Neuronal stem cell (in vitro differentiated cells): ENCODE data around the gene TOX2.

Experiments used
- DNase-seq: peaks from one replicate; pipeline ENCODE4 v3.0.0-alpha.2; 2013; ENCODE audit warnings: low spot score
- H2AFZ ChIP-seq: one replicate; pipeline ENCODE4 v1.6.1; 2013; ENCODE audit warnings: mild to moderate bottlenecking, low read length, inconsistent platforms
- H2AK5ac ChIP-seq: 2 replicates; pipeline ENCODE4 v1.6.1; 2013; ENCODE audit warnings: low read depth, mild to moderate bottlenecking, inconsistent platforms, low read length, moderate library complexity, mixed read lengths
- H2BK120ac ChIP-seq: 2 replicates; pipeline ENCODE4 v1.6.1; 2013; ENCODE audit warnings: low read depth, mild to moderate bottlenecking, inconsistent platforms, low read length, moderate library complexity, mixed read lengths
- H2BK12ac ChIP-seq: one replicate; pipeline ENCODE4 v1.6.1; 2013; ENCODE audit warnings: low read length, inconsistent platforms
- H2BK15ac ChIP-seq: 2 replicates; pipeline ENCODE4 v1.6.1; 2013; ENCODE audit warnings: mild to moderate bottlenecking, low read length, inconsistent platforms, mixed read lengths
- H2BK5ac ChIP-seq: one replicate; pipeline ENCODE4 v1.6.1; 2013; ENCODE audit warnings: inconsistent platforms, mild to moderate bottlenecking, low read length, moderate library complexity
- H3K14ac ChIP-seq: one replicate; pipeline ENCODE4 v1.6.1; 2013; ENCODE audit warnings: low read length, inconsistent platforms
- H3K18ac ChIP-seq: 2 replicates; pipeline ENCODE4 v1.6.1; 2013; ENCODE audit warnings: low read length, inconsistent platforms
- H3K23ac ChIP-seq: 2 replicates; pipeline ENCODE4 v1.6.1; 2013; ENCODE audit warnings: low read depth, mild to moderate bottlenecking, mixed read lengths, low read length, inconsistent platforms; ENCODE audit not compliant: poor library complexity
- H3K27ac ChIP-seq: replicated peaks from 3 replicates; pipeline ENCODE4 v1.5.1; 2013; ENCODE audit warnings: low read length, inconsistent platforms
- H3K27me3 ChIP-seq, 3 experiments: 2 replicates each; pipeline ENCODE4 v1.6.1; 2013; ENCODE audit warnings: low read length in 3 of 3, mild to moderate bottlenecking in 2 of 3, inconsistent platforms in 1 of 3, low read depth in 1 of 3, mixed read lengths in 1 of 3, moderate library complexity in 1 of 3; ENCODE audit not compliant: control insufficient read depth in 3 of 3, insufficient read depth in 3 of 3
- H3K36me3 ChIP-seq, 2 donors: replicated peaks in 1 of 2; 2 replicates each; pipeline ENCODE4 v1.6.1; 2013; ENCODE audit warnings: low read length in 2 of 2; ENCODE audit not compliant: control insufficient read depth in 2 of 2, insufficient read depth in 2 of 2
- H3K4ac ChIP-seq: 2 replicates; pipeline ENCODE4 v1.6.1; 2013; ENCODE audit warnings: inconsistent platforms, mild to moderate bottlenecking, low read length, moderate library complexity
- H3K4me1 ChIP-seq, 2 donors: 1 replicate in 1 of 2; 2 replicates in 1 of 2; pipeline ENCODE4 v1.6.1; 2013; ENCODE audit warnings: low read length in 2 of 2, low read depth in 1 of 2; ENCODE audit not compliant: control insufficient read depth in 2 of 2, insufficient read depth in 1 of 2
- H3K4me2 ChIP-seq: one replicate; pipeline ENCODE4 v1.6.1; 2013; ENCODE audit warnings: mild to moderate bottlenecking, low read length, inconsistent platforms; ENCODE audit not compliant: insufficient read depth, poor library complexity, severe bottlenecking
- H3K4me3 ChIP-seq, 2 donors: 2 replicates each; pipeline ENCODE4 v1.5.1; 2013; ENCODE audit warnings: low read length in 2 of 2, mild to moderate bottlenecking in 2 of 2, inconsistent platforms in 1 of 2, moderate library complexity in 1 of 2
- H3K79me1 ChIP-seq: one replicate; pipeline ENCODE4 v1.6.1; 2013; ENCODE audit warnings: low read depth, mild to moderate bottlenecking, inconsistent platforms, low read length, moderate library complexity
- H3K9ac ChIP-seq: one replicate; pipeline ENCODE4 v1.6.1; 2013; ENCODE audit warnings: mild to moderate bottlenecking, low read depth, low read length, inconsistent platforms; ENCODE audit not compliant: poor library complexity
- H3K9me3 ChIP-seq, 2 donors: replicated peaks in 1 of 2; 2 replicates each; pipeline versions ENCODE3 to v1.6.1; 2013; ENCODE audit warnings: low read length in 2 of 2, mild to moderate bottlenecking in 2 of 2, inconsistent platforms in 1 of 2, low read depth in 1 of 2, mixed read lengths in 1 of 2, moderate library complexity in 1 of 2; ENCODE audit not compliant: control insufficient read depth in 2 of 2, insufficient read depth in 1 of 2
- H4K8ac ChIP-seq: one replicate; pipeline ENCODE4 v1.6.1; 2013; ENCODE audit warnings: low read depth, mild to moderate bottlenecking, inconsistent platforms, low read length, moderate library complexity
- H4K91ac ChIP-seq: one replicate; pipeline ENCODE4 v1.6.1; 2013; ENCODE audit warnings: low read length, low read depth, mild to moderate bottlenecking, inconsistent platforms; ENCODE audit not compliant: poor library complexity
- WGBS, 2 donors: extraction: QIAGEN DNeasy Blood & Tissue Kit; methylation state at CpG; one replicate each; pipeline ENCODE4 v1.1.7; 2013; ENCODE audit warnings: missing lambda C conversion rate in 2 of 2, mixed read lengths in 1 of 2; ENCODE audit not compliant: insufficient read length in 2 of 2, insufficient replicate concordance in 1 of 2; ENCODE audit errors: extremely low coverage in 2 of 2; 5-methylcytosine and 5-hydroxymethylcytosine counted together

Gene TOX2

DNA sequence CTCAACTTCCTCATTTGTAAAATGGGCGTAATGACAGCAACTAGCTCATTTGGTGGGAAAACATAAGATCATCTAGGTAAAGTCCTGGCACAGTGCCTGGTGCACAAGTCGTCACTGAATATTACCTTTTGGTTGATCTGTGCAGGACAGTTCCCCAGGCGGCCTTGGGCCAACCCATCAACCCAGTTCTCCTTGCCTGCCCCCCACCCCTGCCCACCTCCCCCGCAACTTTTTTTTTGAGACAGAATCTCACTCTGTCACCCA, 173.1 kb downstream of the TOX2 start:
- Histone ChIP-seq H2AK5ac (peak overlapping the region; percentile 86), H3K36me3 (no peaks in the 10 kb centered on the region), H2BK12ac (no peak overlapping the region), H3K9me3 (no peaks in the 10 kb centered on the region), H3K27ac (no peak overlapping the region), H3K14ac (no peak overlapping the region), H4K91ac (no peak overlapping the region), H3K4me3 (no peak overlapping the region), H3K18ac (no peak overlapping the region), H4K8ac (no peak overlapping the region), H3K9ac (no peak overlapping the region), H2BK5ac (no peak overlapping the region), H3K79me1 (no peaks in the 10 kb centered on the region), H3K23ac (peak overlapping the region; percentile 40), H2AFZ (no peak overlapping the region), H2BK15ac (no peak overlapping the region), H3K4ac (no peak overlapping the region), H3K27me3 (peaks cover 0 to 4% (median 0%) of the 10 kb centered on the region in 3 experiments), H3K4me2 (no peak overlapping the region), H3K4me1 (no peaks in the 10 kb centered on the region), H2BK120ac (no peak overlapping the region)
- WGBS, 2 donors: no CpG with 5 or more reads among the region's 4 CpGs
- no peak for DNase-seq

GRCh38 chr20:44089987-44090674, 175.5 kb downstream of the TOX2 start:
- Histone ChIP-seq H3K4ac (no peak overlapping the region), H2BK12ac (no peak overlapping the region), H3K9ac (no peak overlapping the region), H3K18ac (no peak overlapping the region), H2BK120ac (no peak overlapping the region), H2AK5ac (no peak overlapping the region), H3K36me3 (no peaks in the 10 kb centered on the region), H3K4me3 (no peak overlapping the region), H3K4me2 (no peak overlapping the region), H2BK5ac (no peak overlapping the region), H2AFZ (peak overlapping the region; percentile 83), H3K27me3 (peaks cover 0 to 4% (median 0%) of the 10 kb centered on the region in 3 experiments), H3K9me3 (no peaks in the 10 kb centered on the region), H3K23ac (no peak overlapping the region), H4K91ac (no peak overlapping the region), H2BK15ac (no peak overlapping the region), H3K27ac (no peak overlapping the region), H4K8ac (peak overlapping the region; percentile 57), H3K4me1 (no peaks in the 10 kb centered on the region), H3K14ac (peak overlapping the region; percentile 65), H3K79me1 (no peaks in the 10 kb centered on the region)
- WGBS, 2 donors: no CpG with 5 or more reads among the region's 7 CpGs
- no peak for DNase-seq

- no peak for DNase-seq
- Histone ChIP-seq H2AK5ac (no peak overlapping the region), H3K23ac (no peak overlapping the region), H3K14ac (peak overlapping the region; percentile 28), H3K27ac (no peak overlapping the region), H2BK120ac (no peak overlapping the region), H2AFZ (no peak overlapping the region), H3K79me1 (no peaks in the 10 kb centered on the region), H4K91ac (no peak overlapping the region), H3K18ac (no peak overlapping the region), H3K36me3 (no peaks in the 10 kb centered on the region), H3K4me2 (no peak overlapping the region), H4K8ac (no peak overlapping the region), H3K27me3 (peaks cover 0 to 4% (median 0%) of the 10 kb centered on the region in 3 experiments), H3K4ac (no peak overlapping the region), H3K4me3 (no peak overlapping the region), H3K9ac (no peak overlapping the region), H2BK5ac (no peak overlapping the region), H2BK15ac (no peak overlapping the region), H3K9me3 (no peaks in the 10 kb centered on the region), H2BK12ac (no peak overlapping the region), H3K4me1 (no peaks in the 10 kb centered on the region)
- no CpG with 5 or more reads among the region's 4 CpGs for WGBS, 2 donors
Observed at GRCh38 chr20:44091026-44091425, 176.4 kb downstream of the TOX2 start.

GRCh38 chr20:44092551-44093248, 178.0 kb downstream of the TOX2 start:
- Histone ChIP-seq H3K18ac (no peak overlapping the region), H2BK15ac (no peak overlapping the region), H4K91ac (no peak overlapping the region), H3K14ac (no peak overlapping the region), H4K8ac (no peak overlapping the region), H2BK12ac (no peak overlapping the region), H3K27ac (no peak overlapping the region), H2AFZ (no peak overlapping the region), H3K4ac (no peak overlapping the region), H3K4me1 (no peaks in the 10 kb centered on the region), H3K23ac (no peak overlapping the region), H3K4me3 (no peak overlapping the region), H3K9ac (no peak overlapping the region), H3K27me3 (no peaks in the 10 kb centered on the region), H3K4me2 (no peak overlapping the region), H2BK5ac (no peak overlapping the region), H3K9me3 (no peaks in the 10 kb centered on the region), H2AK5ac (no peak overlapping the region), H3K36me3 (no peaks in the 10 kb centered on the region), H2BK120ac (no peak overlapping the region), H3K79me1 (no peaks in the 10 kb centered on the region)
- WGBS, 2 donors: no CpG with 5 or more reads among the region's 9 CpGs
- peak; percentile 27 for DNase-seq
